Naive B cell (primary cell): ENCODE data around the gene SRP72. TPM values are rescaled to one million over a fixed set of nuclear protein-coding genes. Genes with fewer than 3 reads are reported as not detected.
A peak's percentile ranks its signal among the peaks of the same experiment; 100 is the strongest.
"Not testable (repeated sequence)": the region's sequence is repeated elsewhere in the genome, so short reads cannot be mapped to it uniquely, and the experiment has no call there.

Experiments used
- ATAC-seq, 2 donors: fragments of 150-1000 bp; cut with Tn5 transposase; 2 replicates each; pipeline ENCODE4 v1.10.0; 2021; ENCODE audit warnings: low read depth in 2 of 2, mild to moderate bottlenecking in 2 of 2, moderate library complexity in 2 of 2
- DNase-seq: peaks from one replicate; pipeline ENCODE4 v3.0.0; 2022
- H3K27ac Mint-ChIP-seq, 6 donors: one replicate each; pipeline ENCODE4 v1.8.0; 2020 to 2022; ENCODE audit warnings: mild to moderate bottlenecking in 6 of 6, mixed read lengths in 6 of 6, moderate library complexity in 5 of 6, inconsistent platforms in 2 of 6
- H3K27me3 Mint-ChIP-seq, 3 donors: one replicate each; pipeline ENCODE4 v1.8.0; 2021 to 2022; ENCODE audit warnings: mixed read lengths in 3 of 3, mild to moderate bottlenecking in 1 of 3
- H3K36me3 Mint-ChIP-seq, 2 donors: one replicate each; pipeline ENCODE4 v1.8.0; 2020 to 2022; ENCODE audit warnings: mixed read lengths in 2 of 2, inconsistent platforms in 1 of 2, mild to moderate bottlenecking in 1 of 2
- H3K4me1 Mint-ChIP-seq, 3 donors: one replicate each; pipeline ENCODE4 v1.8.0; 2020 to 2022; ENCODE audit warnings: mixed read lengths in 3 of 3, inconsistent platforms in 1 of 3, mild to moderate bottlenecking in 1 of 3, moderate library complexity in 1 of 3
- H3K4me3 Mint-ChIP-seq, 8 donors: one replicate each; pipeline ENCODE4 v1.8.0; 2020 to 2022; ENCODE audit warnings: mild to moderate bottlenecking in 8 of 8, mixed read lengths in 8 of 8, moderate library complexity in 8 of 8, inconsistent platforms in 2 of 8
- H3K9me3 Mint-ChIP-seq, 7 donors: one replicate each; pipeline ENCODE4 v1.8.0; 2020 to 2022; ENCODE audit warnings: mixed read lengths in 7 of 7, mild to moderate bottlenecking in 5 of 7, inconsistent platforms in 2 of 7, moderate library complexity in 1 of 7
- polyA plus RNA-seq, 6 donors: library from polyadenylated mRNA; unstranded; fragments of 300-500 nt; fragmentation: Illumina TruSeq; gene quantifications; one replicate each; pipeline ENCODE4 v1.2.3, GENCODE V29; 2021; ENCODE audit warnings: low read depth in 6 of 6

SRP72 gene
- polyA plus RNA-seq, 6 donors from 2014 or later = 193 to 252 (median 211) TPM

GRCh38 chr4:56444719-56445118, 22.7 kb upstream of the SRP72 start:
- no peak for ATAC-seq
- H3K27ac Mint-ChIP-seq = peak overlapping the region in 1 of 6 donors; percentile 10
- peaks cover 2 to 7% (median 3%) of the 10 kb centered on the region in 3 donors for H3K4me1 Mint-ChIP-seq
- no peak for DNase-seq
- no peaks in the 10 kb centered on the region for H3K27me3 Mint-ChIP-seq
- H3K36me3 Mint-ChIP-seq = peaks cover 21% of the 10 kb centered on the region in 2 donors
- H3K9me3 Mint-ChIP-seq = no peaks in the 10 kb centered on the region
- no peak overlapping the region for H3K4me3 Mint-ChIP-seq

- Mint-ChIP-seq H3K27ac (no peak overlapping the region), H3K4me1 (peaks cover 0 to 4% (median 0%) of the 10 kb centered on the region in 3 donors), H3K4me3 (no peak overlapping the region), H3K9me3 (no peaks in the 10 kb centered on the region), H3K27me3 (no peaks in the 10 kb centered on the region), H3K36me3 (peaks cover 21 to 25% of the 10 kb centered on the region in 2 donors)
- DNase-seq (no peak), ATAC-seq (no peak)
Measured at GRCh38 chr4:56445699-56446098, 21.7 kb upstream of the SRP72 start.

- H3K36me3 Mint-ChIP-seq = peaks cover 13 to 19% of the 10 kb centered on the region in 2 donors
- no peak for ATAC-seq
- peaks cover 0 to 4% (median 0%) of the 10 kb centered on the region in 3 donors for H3K4me1 Mint-ChIP-seq
- no peaks in the 10 kb centered on the region for H3K9me3 Mint-ChIP-seq
- no peak overlapping the region for H3K4me3 Mint-ChIP-seq
- no peak for DNase-seq
- H3K27ac Mint-ChIP-seq = no peak overlapping the region
- H3K27me3 Mint-ChIP-seq = no peaks in the 10 kb centered on the region
Measured at GRCh38 chr4:56448301-56448700, 19.1 kb upstream of the SRP72 start.

- peaks cover 13 to 26% of the 10 kb centered on the region in 2 donors for H3K36me3 Mint-ChIP-seq
- not testable (repeated sequence) for DNase-seq, H3K9me3 Mint-ChIP-seq, ATAC-seq, H3K27ac Mint-ChIP-seq, H3K27me3 Mint-ChIP-seq, H3K4me3 Mint-ChIP-seq, H3K4me1 Mint-ChIP-seq
Measured at GRCh38 chr4:56449475-56449874, 17.9 kb upstream of the SRP72 start.

- H3K27ac Mint-ChIP-seq = no peak overlapping the region
- peaks cover 13 to 27% of the 10 kb centered on the region in 2 donors for H3K36me3 Mint-ChIP-seq
- H3K27me3 Mint-ChIP-seq = no peaks in the 10 kb centered on the region
- ATAC-seq = no peak
- no peak overlapping the region for H3K4me3 Mint-ChIP-seq
- no peak for DNase-seq
- H3K9me3 Mint-ChIP-seq = no peaks in the 10 kb centered on the region
- H3K4me1 Mint-ChIP-seq = peaks cover 0 to 4% (median 0%) of the 10 kb centered on the region in 3 donors
Measured at GRCh38 chr4:56450342-56450741, 17.1 kb upstream of the SRP72 start.

- peak overlapping the region in 1 of 6 donors; percentile 76 for H3K27ac Mint-ChIP-seq
- no peaks in the 10 kb centered on the region for H3K9me3 Mint-ChIP-seq
- H3K36me3 Mint-ChIP-seq = peaks cover 18 to 29% of the 10 kb centered on the region in 2 donors
- DNase-seq (no peak), ATAC-seq (no peak)
- H3K4me3 Mint-ChIP-seq = no peak overlapping the region
- no peaks in the 10 kb centered on the region for H3K27me3 Mint-ChIP-seq
- peaks cover 11 to 13% (median 11%) of the 10 kb centered on the region in 3 donors for H3K4me1 Mint-ChIP-seq
Measured at GRCh38 chr4:56460085-56460484, 7.3 kb upstream of the SRP72 start.

GRCh38 chr4:56462157-56462556, 5.3 kb upstream of the SRP72 start:
- Mint-ChIP-seq H3K36me3 (peaks cover 18 to 24% of the 10 kb centered on the region in 2 donors), H3K9me3 (no peaks in the 10 kb centered on the region), H3K27me3 (no peaks in the 10 kb centered on the region), H3K4me3 (peak overlapping the region in 1 of 8 donors; percentile 12), H3K27ac (no peak overlapping the region), H3K4me1 (peaks cover 22 to 32% (median 31%) of the 10 kb centered on the region in 3 donors)
- ATAC-seq (no peak), DNase-seq (no peak)

- ATAC-seq (no peak), DNase-seq (no peak)
- no peaks in the 10 kb centered on the region for H3K27me3 Mint-ChIP-seq
- no peaks in the 10 kb centered on the region for H3K9me3 Mint-ChIP-seq
- peaks cover 31 to 45% (median 44%) of the 10 kb centered on the region in 3 donors for H3K4me1 Mint-ChIP-seq
- H3K36me3 Mint-ChIP-seq = peaks cover 18 to 27% of the 10 kb centered on the region in 2 donors
- no peak overlapping the region for H3K27ac Mint-ChIP-seq
- peak overlapping the region in 2 of 8 donors; percentile 2 to 96 for H3K4me3 Mint-ChIP-seq
Measured at GRCh38 chr4:56463711-56464110, 3.7 kb upstream of the SRP72 start.

- H3K9me3 Mint-ChIP-seq = no peaks in the 10 kb centered on the region
- peak overlapping the region in 3 of 6 donors; percentile 5 to 87 (median 82) for H3K27ac Mint-ChIP-seq
- H3K36me3 Mint-ChIP-seq = peaks cover 18 to 25% of the 10 kb centered on the region in 2 donors
- DNase-seq (no peak), ATAC-seq (no peak)
- H3K4me3 Mint-ChIP-seq = peak overlapping the region in 5 of 8 donors; percentile 3 to 96 (median 17)
- H3K4me1 Mint-ChIP-seq = peaks cover 36 to 54% (median 51%) of the 10 kb centered on the region in 3 donors
- H3K27me3 Mint-ChIP-seq = no peaks in the 10 kb centered on the region
Measured at GRCh38 chr4:56464581-56464980, 2.8 kb upstream of the SRP72 start.

GRCh38 chr4:56465599-56466295, 1.7 kb upstream of the SRP72 start:
- no peak for DNase-seq
- no peak for ATAC-seq
- H3K27ac Mint-ChIP-seq = peak overlapping the region; percentile 22 to 97 (median 63)
- no peaks in the 10 kb centered on the region for H3K9me3 Mint-ChIP-seq
- H3K4me3 Mint-ChIP-seq = peak overlapping the region; percentile 94 to 100 (median 98)
- peaks cover 43 to 62% (median 57%) of the 10 kb centered on the region in 3 donors for H3K4me1 Mint-ChIP-seq
- no peaks in the 10 kb centered on the region for H3K27me3 Mint-ChIP-seq
- peaks cover 8 to 21% of the 10 kb centered on the region in 2 donors for H3K36me3 Mint-ChIP-seq

GRCh38 chr4:56466296-56466761, 1.1 kb upstream of the SRP72 start:
- H3K27me3 Mint-ChIP-seq, H3K9me3 Mint-ChIP-seq, ATAC-seq, DNase-seq: not testable (repeated sequence)
- Mint-ChIP-seq H3K36me3 (peaks cover 8 to 21% of the 10 kb centered on the region in 2 donors), H3K4me1 (peaks cover 43 to 62% (median 57%) of the 10 kb centered on the region in 3 donors), H3K27ac (peak overlapping the region in 5 of 6 donors; percentile 28 to 97 (median 95)), H3K4me3 (peak overlapping the region; percentile 94 to 100 (median 98))

GRCh38 chr4:56466910-56467283, 520 bp upstream of the SRP72 start:
- DNase-seq (no peak), ATAC-seq (no peak)
- peak overlapping the region; percentile 94 to 100 (median 98) for H3K4me3 Mint-ChIP-seq
- H3K27ac Mint-ChIP-seq = peak overlapping the region; percentile 92 to 99 (median 96)
- peaks cover 5 to 19% of the 10 kb centered on the region in 2 donors for H3K36me3 Mint-ChIP-seq
- H3K9me3 Mint-ChIP-seq = no peaks in the 10 kb centered on the region
- no peaks in the 10 kb centered on the region for H3K27me3 Mint-ChIP-seq
- H3K4me1 Mint-ChIP-seq = peaks cover 41 to 62% (median 57%) of the 10 kb centered on the region in 3 donors

- H3K27me3 Mint-ChIP-seq = no peaks in the 10 kb centered on the region
- peaks cover 0 to 16% of the 10 kb centered on the region in 2 donors for H3K36me3 Mint-ChIP-seq
- no peaks in the 10 kb centered on the region for H3K9me3 Mint-ChIP-seq
- peak overlapping the region; percentile 94 to 100 (median 98) for H3K4me3 Mint-ChIP-seq
- peak; percentile 34 to 35 for ATAC-seq
- H3K27ac Mint-ChIP-seq = peak overlapping the region; percentile 86 to 99 (median 96)
- H3K4me1 Mint-ChIP-seq = peaks cover 38 to 62% (median 57%) of the 10 kb centered on the region in 3 donors
- DNase-seq = no peak
Measured at GRCh38 chr4:56468097-56468422, 643 bp downstream of the SRP72 start.
